Measurements from ENCODE around the gene FBXL17.

Gene FBXL17

DNA sequence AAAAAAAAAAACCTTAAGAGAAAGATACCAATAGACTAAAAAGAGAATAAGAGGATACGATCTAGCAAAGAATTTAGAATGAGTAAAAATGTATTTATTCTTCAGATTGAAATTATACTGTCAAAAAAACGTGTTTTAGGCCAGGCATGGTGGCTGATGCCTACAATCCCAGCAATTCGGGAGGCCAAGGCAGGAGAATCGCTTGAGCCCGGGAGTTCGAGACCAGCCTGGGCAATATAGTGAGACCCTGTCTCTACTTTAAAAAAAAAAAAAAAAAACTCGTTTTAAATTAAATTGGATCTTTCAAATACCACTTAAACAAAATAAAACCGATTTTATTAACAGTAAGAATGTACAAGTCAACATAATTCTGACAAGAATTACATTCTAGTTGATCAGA, 41.8 kb downstream of the FBXL17 start:
- no peak overlapping the region for H3K4me3 ChIP-seq (ENCODE audit: low read depth, low read length)
- TF ChIP-seq, protein P1, sequence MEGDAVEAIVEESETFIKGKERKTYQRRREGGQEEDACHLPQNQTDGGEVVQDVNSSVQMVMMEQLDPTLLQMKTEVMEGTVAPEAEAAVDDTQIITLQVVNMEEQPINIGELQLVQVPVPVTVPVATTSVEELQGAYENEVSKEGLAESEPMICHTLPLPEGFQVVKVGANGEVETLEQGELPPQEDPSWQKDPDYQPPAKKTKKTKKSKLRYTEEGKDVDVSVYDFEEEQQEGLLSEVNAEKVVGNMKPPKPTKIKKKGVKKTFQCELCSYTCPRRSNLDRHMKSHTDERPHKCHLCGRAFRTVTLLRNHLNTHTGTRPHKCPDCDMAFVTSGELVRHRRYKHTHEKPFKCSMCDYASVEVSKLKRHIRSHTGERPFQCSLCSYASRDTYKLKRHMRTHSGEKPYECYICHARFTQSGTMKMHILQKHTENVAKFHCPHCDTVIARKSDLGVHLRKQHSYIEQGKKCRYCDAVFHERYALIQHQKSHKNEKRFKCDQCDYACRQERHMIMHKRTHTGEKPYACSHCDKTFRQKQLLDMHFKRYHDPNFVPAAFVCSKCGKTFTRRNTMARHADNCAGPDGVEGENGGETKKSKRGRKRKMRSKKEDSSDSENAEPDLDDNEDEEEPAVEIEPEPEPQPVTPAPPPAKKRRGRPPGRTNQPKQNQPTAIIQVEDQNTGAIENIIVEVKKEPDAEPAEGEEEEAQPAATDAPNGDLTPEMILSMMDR (IDR thresholded peaks at IDR 0.05; ENCODE audit: low read depth, low read length, missing control alignments), result no peak
- DNase-seq (ENCODE audit: low read depth), result no peak

DNA sequence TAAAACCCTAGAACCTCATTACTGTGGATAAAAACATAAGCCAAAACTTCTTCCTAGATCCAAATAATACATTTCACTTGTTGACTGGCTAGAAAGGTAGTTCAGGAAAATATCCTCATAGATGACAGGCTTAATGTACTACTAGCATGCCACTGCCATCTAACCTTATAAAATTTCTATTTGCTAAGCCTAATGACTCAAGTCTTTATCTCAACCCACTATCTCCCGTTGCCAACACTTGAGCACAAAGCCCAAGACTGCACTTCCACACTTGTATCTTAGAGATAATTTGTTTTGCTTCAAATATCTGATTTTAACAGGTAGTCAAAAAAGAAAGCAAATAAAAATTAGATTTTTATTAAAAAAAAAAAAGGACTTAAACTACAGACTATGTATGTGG, 42.7 kb downstream of the FBXL17 start:
- no peak overlapping the region for H3K4me3 ChIP-seq (ENCODE audit: low read depth, low read length)
- TF ChIP-seq, protein P1 (IDR thresholded peaks at IDR 0.05; ENCODE audit: low read depth, low read length, missing control alignments), result no peak
- DNase-seq (ENCODE audit: low read depth), result no peak

DNA sequence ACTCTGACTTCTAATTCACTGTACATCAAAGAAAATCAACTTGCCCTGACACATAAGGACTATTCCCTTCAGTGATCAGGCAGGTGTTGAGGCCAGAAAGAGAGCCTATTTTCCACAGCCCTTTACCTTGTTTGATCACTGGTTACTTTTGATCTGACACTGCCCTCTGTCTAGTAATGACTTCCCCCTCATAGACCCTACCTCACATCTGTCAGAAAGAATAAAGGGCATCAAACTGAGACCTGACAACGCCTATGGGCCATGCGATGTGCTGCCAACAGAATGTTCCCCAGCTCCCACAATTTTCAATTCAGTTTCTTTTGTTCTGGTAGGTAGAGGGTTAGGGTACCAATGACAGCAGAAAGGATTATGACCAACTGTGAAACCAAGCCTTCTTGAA, 47.7 kb downstream of the FBXL17 start:
- TF ChIP-seq, protein P1 (IDR thresholded peaks at IDR 0.05; ENCODE audit: low read depth, low read length, missing control alignments), result no peak
- no peak overlapping the region for H3K4me3 ChIP-seq (ENCODE audit: low read depth, low read length)
- DNase-seq (ENCODE audit: low read depth), result no peak

DNA sequence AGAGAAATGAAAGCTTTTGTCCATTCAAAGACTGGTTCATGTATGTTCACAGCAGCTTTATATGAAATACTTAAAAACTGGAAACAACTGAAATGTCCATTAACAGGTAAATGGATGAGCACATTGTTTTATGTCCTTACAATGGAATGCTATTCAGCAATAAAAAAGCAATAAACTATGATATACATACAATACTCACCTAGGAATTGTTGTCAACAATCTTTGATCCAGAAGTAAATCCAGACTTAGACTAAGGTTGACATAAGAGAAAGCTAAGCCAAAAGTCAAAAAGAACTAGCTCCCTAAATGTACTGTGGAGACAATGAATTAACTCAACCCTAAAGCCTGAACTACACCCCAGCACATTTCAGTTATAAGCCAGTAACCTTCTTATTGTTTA, 54.9 kb downstream of the FBXL17 start:
- TF ChIP-seq, protein P1 (IDR thresholded peaks at IDR 0.05; ENCODE audit: low read depth, low read length, missing control alignments), result no peak
- DNase-seq (ENCODE audit: low read depth), result no peak
- no peak overlapping the region for H3K4me3 ChIP-seq (ENCODE audit: low read depth, low read length)

DNA sequence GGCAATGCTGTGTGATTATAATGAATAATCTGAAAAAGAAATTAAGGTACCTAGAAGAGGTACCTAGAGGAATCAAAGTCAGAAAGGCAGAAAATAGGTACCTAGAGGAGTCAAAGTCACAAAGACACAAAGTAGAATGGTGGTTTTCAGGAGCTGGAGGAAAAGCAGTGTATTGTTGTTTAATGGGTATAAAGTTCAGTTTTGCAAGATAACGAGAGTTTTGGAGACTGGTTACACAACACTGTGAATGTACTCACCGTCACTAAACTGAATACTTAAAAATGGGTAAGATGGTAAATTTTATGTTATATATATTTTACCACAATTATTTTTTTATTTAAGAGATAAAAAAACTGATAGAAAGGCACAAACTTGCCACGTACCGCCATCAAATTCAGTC, 57.0 kb downstream of the FBXL17 start:
- H3K4me3 ChIP-seq (ENCODE audit: low read depth, low read length), result no peak overlapping the region

DNA sequence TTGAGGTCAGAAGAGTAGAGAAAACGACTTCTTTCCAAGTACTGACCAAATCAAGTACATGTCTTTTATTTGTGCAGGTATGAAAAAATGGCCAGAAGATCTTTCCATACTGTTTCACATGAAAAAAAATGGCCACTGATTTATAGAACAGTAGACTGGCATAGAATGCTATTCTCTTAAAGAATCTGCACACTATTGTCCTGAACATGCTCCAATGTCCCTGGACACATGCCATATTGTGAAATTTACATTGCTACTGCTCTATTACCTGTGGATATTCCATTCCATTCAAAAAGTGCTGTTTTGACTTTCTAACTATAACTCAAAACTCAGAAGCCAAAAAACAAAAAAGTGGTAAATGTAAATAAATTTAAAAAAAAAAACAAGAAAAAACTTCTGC, 60.6 kb downstream of the FBXL17 start:
- DNase-seq (ENCODE audit: low read depth), result no peak
- TF ChIP-seq, protein P1 (IDR thresholded peaks at IDR 0.05; ENCODE audit: low read depth, low read length, missing control alignments), result no peak
- H3K4me3 ChIP-seq (ENCODE audit: low read depth, low read length), result no peak overlapping the region

More for the DNA sequence above, 57.0 kb downstream of the FBXL17 start:
- DNase-seq (ENCODE audit: low read depth), result no peak
- TF ChIP-seq, protein P1 (IDR thresholded peaks at IDR 0.05; ENCODE audit: low read depth, low read length, missing control alignments), result no peak

DNA sequence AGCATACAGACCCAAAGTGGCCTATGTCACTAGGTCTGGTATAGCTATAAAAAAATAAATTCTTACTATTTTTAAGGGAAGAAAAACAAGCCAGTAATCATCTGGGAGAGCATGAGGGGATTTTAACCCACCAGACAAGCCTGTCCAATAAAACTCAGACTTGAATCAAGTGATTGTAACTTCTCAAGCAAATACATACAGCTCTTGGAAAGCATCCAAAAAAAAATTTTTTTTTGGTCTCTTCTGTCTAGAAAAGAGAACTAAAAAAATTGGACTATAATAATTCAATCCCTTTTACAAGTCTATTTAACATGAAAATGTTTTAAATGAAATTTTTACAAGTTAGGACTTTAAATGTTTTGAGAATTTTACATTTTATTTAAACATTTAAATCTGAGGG, 61.7 kb downstream of the FBXL17 start:
- TF ChIP-seq, protein P1 (IDR thresholded peaks at IDR 0.05; ENCODE audit: low read depth, low read length, missing control alignments), result no peak

More for the DNA sequence above, 61.7 kb downstream of the FBXL17 start:
- no peak overlapping the region for H3K4me3 ChIP-seq (ENCODE audit: low read depth, low read length)
- no peak for DNase-seq (ENCODE audit: low read depth)

Data from GM12864 (cell line).